Panc1 (cell line): ENCODE measurements around the gene SPATA16.

ENCODE experiments used
- CTCF ChIP-seq: fragments of 450-650 bp; IDR thresholded peaks from 2 replicates; pipeline ENCODE4 v1.5.1; 2017; ENCODE audit warnings: mild to moderate bottlenecking
- POLR2AphosphoS5 ChIP-seq: IDR thresholded peaks from 2 replicates; pipeline ENCODE4 v1.6.1; 2012; ENCODE audit warnings: mild to moderate bottlenecking, low read depth, low read length, moderate library complexity
- SIN3A ChIP-seq: IDR thresholded peaks from 2 replicates; pipeline ENCODE4 v1.6.1; 2012; ENCODE audit warnings: low read depth, mild to moderate bottlenecking, low read length, moderate library complexity, borderline replicate concordance; ENCODE audit not compliant: insufficient read depth
- TF ChIP-seq, protein P1 (sequence below), 2 experiments: IDR thresholded peaks; 2 replicates each; pipeline ENCODE4 v1.6.1; 2011 to 2012; ENCODE audit warnings: low read depth in 2 of 2, control low read depth in 1 of 2, low read length in 1 of 2, mild to moderate bottlenecking in 1 of 2, moderate library complexity in 1 of 2; ENCODE audit not compliant: insufficient read depth in 1 of 2

- TF ChIP-seq SIN3A (no peak), CTCF (no peak), POLR2AphosphoS5 (no peak)
- TF ChIP-seq, protein P1, sequence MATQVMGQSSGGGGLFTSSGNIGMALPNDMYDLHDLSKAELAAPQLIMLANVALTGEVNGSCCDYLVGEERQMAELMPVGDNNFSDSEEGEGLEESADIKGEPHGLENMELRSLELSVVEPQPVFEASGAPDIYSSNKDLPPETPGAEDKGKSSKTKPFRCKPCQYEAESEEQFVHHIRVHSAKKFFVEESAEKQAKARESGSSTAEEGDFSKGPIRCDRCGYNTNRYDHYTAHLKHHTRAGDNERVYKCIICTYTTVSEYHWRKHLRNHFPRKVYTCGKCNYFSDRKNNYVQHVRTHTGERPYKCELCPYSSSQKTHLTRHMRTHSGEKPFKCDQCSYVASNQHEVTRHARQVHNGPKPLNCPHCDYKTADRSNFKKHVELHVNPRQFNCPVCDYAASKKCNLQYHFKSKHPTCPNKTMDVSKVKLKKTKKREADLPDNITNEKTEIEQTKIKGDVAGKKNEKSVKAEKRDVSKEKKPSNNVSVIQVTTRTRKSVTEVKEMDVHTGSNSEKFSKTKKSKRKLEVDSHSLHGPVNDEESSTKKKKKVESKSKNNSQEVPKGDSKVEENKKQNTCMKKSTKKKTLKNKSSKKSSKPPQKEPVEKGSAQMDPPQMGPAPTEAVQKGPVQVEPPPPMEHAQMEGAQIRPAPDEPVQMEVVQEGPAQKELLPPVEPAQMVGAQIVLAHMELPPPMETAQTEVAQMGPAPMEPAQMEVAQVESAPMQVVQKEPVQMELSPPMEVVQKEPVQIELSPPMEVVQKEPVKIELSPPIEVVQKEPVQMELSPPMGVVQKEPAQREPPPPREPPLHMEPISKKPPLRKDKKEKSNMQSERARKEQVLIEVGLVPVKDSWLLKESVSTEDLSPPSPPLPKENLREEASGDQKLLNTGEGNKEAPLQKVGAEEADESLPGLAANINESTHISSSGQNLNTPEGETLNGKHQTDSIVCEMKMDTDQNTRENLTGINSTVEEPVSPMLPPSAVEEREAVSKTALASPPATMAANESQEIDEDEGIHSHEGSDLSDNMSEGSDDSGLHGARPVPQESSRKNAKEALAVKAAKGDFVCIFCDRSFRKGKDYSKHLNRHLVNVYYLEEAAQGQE (IDR thresholded peaks at IDR 0.05; ENCODE audit: insufficient read depth in 1 of 2, low read depth in 2 of 2, low read length in 1 of 2): no peak
Measured at GRCh38 chr3:173138026-173138425, 3.0 kb downstream of the SPATA16 start.
